Measurements from ENCODE around the gene SPAG16. TPM values are rescaled to one million over a fixed set of nuclear protein-coding genes. Genes with fewer than 3 reads are reported as not detected.
A peak's percentile ranks its signal among the peaks of the same experiment; 100 is the strongest.

SPAG16 gene
- total RNA-seq, 1 donor from 2014 or later: 16.7 TPM

- DNase-seq (ENCODE audit: low read depth): no peak
- Histone ChIP-seq H3K27me3 (ENCODE audit: insufficient read depth, low read length) (no peaks in the 10 kb centered on the region), H3K27ac (ENCODE audit: low read depth, low read length) (no peak overlapping the region), H3K4me2 (ENCODE audit: low read length) (no peak overlapping the region), H3K9me3 (ENCODE audit: insufficient read depth, low read depth, low read length) (no peaks in the 10 kb centered on the region), H3K9ac (ENCODE audit: low read length) (no peak overlapping the region), H3K79me2 (ENCODE audit: insufficient read depth, low read length) (no peaks in the 10 kb centered on the region), H3K4me1 (ENCODE audit: insufficient read depth, low read length) (no peaks in the 10 kb centered on the region), H4K20me1 (ENCODE audit: insufficient read depth, low read length) (no peaks in the 10 kb centered on the region), H2AFZ (ENCODE audit: low read depth, low read length) (no peak overlapping the region), H3K36me3 (ENCODE audit: insufficient read depth, low read length) (no peaks in the 10 kb centered on the region), H3K4me3 (ENCODE audit: insufficient read depth, low read depth, low read length) (no peak overlapping the region)
- FAIRE-seq: no peak
- TF ChIP-seq EZH2 (IDR thresholded peaks at IDR 0.05; ENCODE audit: insufficient read depth, low read length): no peak
- no peak for TF ChIP-seq CTCF (IDR thresholded peaks at IDR 0.05; ENCODE audit: insufficient read depth, low read depth, low read length)
- Mint-ChIP-seq H3K4me1 (ENCODE audit: low read depth, unreplicated experiment) (no peaks in the 10 kb centered on the region), H3K27me3 (ENCODE audit: low read depth, unreplicated experiment) (no peaks in the 10 kb centered on the region), H3K4me3 (ENCODE audit: unreplicated experiment) (no peak overlapping the region), H3K36me3 (ENCODE audit: low read depth, unreplicated experiment) (no peaks in the 10 kb centered on the region), H3K9me3 (ENCODE audit: unreplicated experiment) (no peaks in the 10 kb centered on the region), H3K27ac (ENCODE audit: unreplicated experiment) (no peak overlapping the region)
Observed at GRCh38 chr2:213789940-213790339, 505.7 kb downstream of the SPAG16 start.

GRCh38 chr2:213792045-213792444 lies 507.8 kb downstream of the SPAG16 start:
- no peak overlapping the region for H3K9ac ChIP-seq (ENCODE audit: low read length)
- FAIRE-seq (no peak), DNase-seq (ENCODE audit: low read depth) (no peak)
- Mint-ChIP-seq H3K27ac (ENCODE audit: unreplicated experiment) (no peak overlapping the region), H3K4me1 (ENCODE audit: low read depth, unreplicated experiment) (no peaks in the 10 kb centered on the region), H3K9me3 (ENCODE audit: unreplicated experiment) (no peaks in the 10 kb centered on the region), H3K4me3 (ENCODE audit: unreplicated experiment) (no peak overlapping the region), H3K27me3 (ENCODE audit: low read depth, unreplicated experiment) (no peaks in the 10 kb centered on the region), H3K36me3 (ENCODE audit: low read depth, unreplicated experiment) (no peaks in the 10 kb centered on the region)
- no peak overlapping the region for H3K27ac ChIP-seq (ENCODE audit: low read depth, low read length)
- H3K27me3 ChIP-seq (ENCODE audit: insufficient read depth, low read length): no peaks in the 10 kb centered on the region
- no peak overlapping the region for H2AFZ ChIP-seq (ENCODE audit: low read depth, low read length)
- no peaks in the 10 kb centered on the region for H4K20me1 ChIP-seq (ENCODE audit: insufficient read depth, low read length)
- H3K4me2 ChIP-seq (ENCODE audit: low read length): no peak overlapping the region
- H3K4me1 ChIP-seq (ENCODE audit: insufficient read depth, low read length): no peaks in the 10 kb centered on the region
- no peaks in the 10 kb centered on the region for H3K9me3 ChIP-seq (ENCODE audit: insufficient read depth, low read depth, low read length)
- H3K4me3 ChIP-seq (ENCODE audit: insufficient read depth, low read depth, low read length): no peak overlapping the region
- no peak for TF ChIP-seq EZH2 (IDR thresholded peaks at IDR 0.05; ENCODE audit: insufficient read depth, low read length)
- no peak for TF ChIP-seq CTCF (IDR thresholded peaks at IDR 0.05; ENCODE audit: insufficient read depth, low read depth, low read length)
- H3K36me3 ChIP-seq (ENCODE audit: insufficient read depth, low read length): no peaks in the 10 kb centered on the region
- H3K79me2 ChIP-seq (ENCODE audit: insufficient read depth, low read length): no peaks in the 10 kb centered on the region

- Histone ChIP-seq H3K36me3 (ENCODE audit: insufficient read depth, low read length) (no peaks in the 10 kb centered on the region), H3K4me3 (ENCODE audit: insufficient read depth, low read depth, low read length) (no peak overlapping the region), H4K20me1 (ENCODE audit: insufficient read depth, low read length) (no peaks in the 10 kb centered on the region), H3K9ac (ENCODE audit: low read length) (no peak overlapping the region), H3K9me3 (ENCODE audit: insufficient read depth, low read depth, low read length) (no peaks in the 10 kb centered on the region), H2AFZ (ENCODE audit: low read depth, low read length) (no peak overlapping the region), H3K79me2 (ENCODE audit: insufficient read depth, low read length) (no peaks in the 10 kb centered on the region), H3K4me2 (ENCODE audit: low read length) (no peak overlapping the region), H3K27me3 (ENCODE audit: insufficient read depth, low read length) (no peaks in the 10 kb centered on the region), H3K27ac (ENCODE audit: low read depth, low read length) (no peak overlapping the region), H3K4me1 (ENCODE audit: insufficient read depth, low read length) (no peaks in the 10 kb centered on the region)
- peak; percentile 6 for DNase-seq (ENCODE audit: low read depth)
- H3K9me3 Mint-ChIP-seq (ENCODE audit: unreplicated experiment): no peaks in the 10 kb centered on the region
- no peak overlapping the region for H3K27ac Mint-ChIP-seq (ENCODE audit: unreplicated experiment)
- TF ChIP-seq CTCF (IDR thresholded peaks at IDR 0.05; ENCODE audit: insufficient read depth, low read depth, low read length) (peak; percentile 23), EZH2 (IDR thresholded peaks at IDR 0.05; ENCODE audit: insufficient read depth, low read length) (no peak)
- H3K27me3 Mint-ChIP-seq (ENCODE audit: low read depth, unreplicated experiment): no peaks in the 10 kb centered on the region
- no peaks in the 10 kb centered on the region for H3K4me1 Mint-ChIP-seq (ENCODE audit: low read depth, unreplicated experiment)
- no peak overlapping the region for H3K4me3 Mint-ChIP-seq (ENCODE audit: unreplicated experiment)
- no peaks in the 10 kb centered on the region for H3K36me3 Mint-ChIP-seq (ENCODE audit: low read depth, unreplicated experiment)
- FAIRE-seq: no peak
Observed at GRCh38 chr2:213806125-213806726, 522.0 kb downstream of the SPAG16 start.

All from astrocyte (in vitro differentiated cells and primary cell).